T47D (cell line): ENCODE results near the gene TUBGCP6.

ENCODE experiments used
- DNase-seq, 2 experiments: peaks; one replicate each; pipeline versions ENCODE4 v3.0.0 to v3.0.0-alpha.2; 2011 to 2012; ENCODE audit warnings: low read depth in 1 of 2, low spot score in 1 of 2
- JUND ChIP-seq: IDR thresholded peaks from 2 replicates; pipeline ENCODE4 v1.6.1; 2012; ENCODE audit warnings: low read depth
- in situ Hi-C: cut with HindIII; loops from 2 replicates; pipeline ENCODE4 v1.10.0; 2016; ENCODE audit warnings: low sequenced_read_pairs, low pct_unique_long_range_greater_than_20kb

Gene TUBGCP6

DNA sequence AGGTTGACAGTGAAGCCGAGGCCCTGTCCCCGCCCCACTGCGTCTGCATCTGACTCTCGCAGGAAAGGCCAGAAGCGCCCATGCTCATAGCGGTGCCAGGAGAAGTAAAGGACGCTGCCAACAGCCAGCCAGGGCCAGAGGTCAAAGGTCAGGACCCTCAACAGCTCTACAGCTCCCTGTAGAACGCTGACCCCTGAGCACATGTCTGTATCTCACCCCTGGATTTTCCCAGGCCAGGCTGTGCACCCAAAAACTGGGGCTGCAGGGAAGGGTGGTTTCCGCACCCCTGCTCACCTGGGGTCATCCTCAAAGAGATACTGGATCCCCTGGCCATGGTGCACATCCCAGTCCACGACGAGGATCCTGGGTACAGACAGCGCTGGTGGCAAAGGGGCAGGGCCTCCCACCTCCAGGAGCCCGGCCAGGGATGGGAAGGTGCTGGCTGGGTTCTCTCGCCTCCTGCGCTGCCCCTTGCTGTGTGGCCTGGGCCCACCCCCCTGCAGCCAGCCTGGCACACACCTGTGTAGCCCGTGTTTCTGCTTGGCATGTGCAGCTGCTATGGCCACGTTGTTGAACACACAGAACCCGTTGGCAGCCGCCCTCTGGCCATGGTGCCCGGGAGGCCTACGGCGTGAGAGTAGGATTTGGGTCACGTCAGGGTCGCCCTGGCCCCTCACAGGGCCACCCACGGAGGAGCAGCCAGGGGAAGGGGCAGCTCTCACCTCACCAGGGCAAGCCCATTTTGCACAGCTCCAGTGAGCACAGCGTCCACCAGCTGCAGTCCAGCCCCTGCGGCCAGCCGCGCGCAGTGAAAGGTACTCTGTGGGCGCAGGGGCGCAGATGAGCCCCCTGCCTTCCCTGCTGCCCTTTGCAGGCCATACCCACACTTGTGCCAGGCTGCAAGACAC lies 4.8 kb upstream of the TUBGCP6 start:
- TF ChIP-seq JUND: no peak
- DNase-seq: no peak
- in situ Hi-C loops: no loop called here

- DNase-seq: no peak
- in situ Hi-C loops: no loop called here
- TF ChIP-seq JUND: no peak
Observed at GRCh38 chr22:50248196-50249081, 3.6 kb upstream of the TUBGCP6 start.

GRCh38 chr22:50247748-50248147 lies 2.9 kb upstream of the TUBGCP6 start:
- in situ Hi-C loops: no loop called here
- no peak for DNase-seq
- no peak for TF ChIP-seq JUND

GRCh38 chr22:50246242-50247175 lies 1.7 kb upstream of the TUBGCP6 start:
- DNase-seq: peak in 1 of 2 experiments; percentile 51
- in situ Hi-C loops: no loop called here
- TF ChIP-seq JUND: no peak

GRCh38 chr22:50245214-50246072 lies 620 bp upstream of the TUBGCP6 start:
- DNase-seq: no peak
- no peak for TF ChIP-seq JUND
- in situ Hi-C loops: no loop called here

DNA sequence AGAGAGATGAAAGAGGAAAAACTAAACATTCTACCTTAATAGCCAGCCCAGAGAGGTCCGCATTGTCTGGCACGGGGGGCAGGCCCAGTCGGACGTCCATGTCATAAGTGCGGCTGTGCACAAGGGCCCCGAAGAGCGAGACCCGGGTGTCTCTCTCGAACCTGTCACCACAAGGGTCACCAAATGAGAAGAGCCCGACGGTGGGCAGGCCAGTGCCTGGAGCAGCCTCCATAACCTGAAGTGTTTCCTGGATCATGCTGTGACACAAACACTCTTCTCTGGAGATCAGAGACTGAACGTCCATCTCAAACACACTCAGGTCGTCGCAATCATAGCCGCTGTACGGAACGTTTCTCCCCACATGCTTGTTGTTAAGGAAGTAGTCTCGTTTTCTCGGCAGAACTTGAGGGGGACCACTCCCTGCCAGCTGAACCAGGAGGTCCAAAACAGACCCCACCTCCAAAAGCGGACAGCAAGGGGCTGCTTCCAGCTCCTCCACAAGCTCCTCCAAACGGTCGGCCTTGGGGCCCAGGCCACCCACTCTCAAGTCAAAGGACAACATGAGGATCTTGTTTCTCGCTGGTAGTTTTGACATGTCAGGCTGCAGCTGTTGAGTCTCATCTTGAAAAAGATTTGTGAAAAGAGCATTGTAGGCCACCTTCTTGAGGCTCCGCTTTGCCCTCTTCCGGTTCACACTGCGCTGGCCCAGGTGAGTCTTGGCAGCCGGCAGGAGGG lies 971 bp downstream of the TUBGCP6 start:
- DNase-seq: no peak
- no peak for TF ChIP-seq JUND
- in situ Hi-C loops: no loop called here

GRCh38 chr22:50242406-50242949 lies 2.3 kb downstream of the TUBGCP6 start:
- no peak for DNase-seq
- in situ Hi-C loops: no loop called here

GRCh38 chr22:50238755-50239154 lies 6.1 kb downstream of the TUBGCP6 start:
- no peak for TF ChIP-seq JUND
- in situ Hi-C loops: no loop called here

More at GRCh38 chr22:50242406-50242949, 2.3 kb downstream of the TUBGCP6 start:
- no peak for TF ChIP-seq JUND

DNA sequence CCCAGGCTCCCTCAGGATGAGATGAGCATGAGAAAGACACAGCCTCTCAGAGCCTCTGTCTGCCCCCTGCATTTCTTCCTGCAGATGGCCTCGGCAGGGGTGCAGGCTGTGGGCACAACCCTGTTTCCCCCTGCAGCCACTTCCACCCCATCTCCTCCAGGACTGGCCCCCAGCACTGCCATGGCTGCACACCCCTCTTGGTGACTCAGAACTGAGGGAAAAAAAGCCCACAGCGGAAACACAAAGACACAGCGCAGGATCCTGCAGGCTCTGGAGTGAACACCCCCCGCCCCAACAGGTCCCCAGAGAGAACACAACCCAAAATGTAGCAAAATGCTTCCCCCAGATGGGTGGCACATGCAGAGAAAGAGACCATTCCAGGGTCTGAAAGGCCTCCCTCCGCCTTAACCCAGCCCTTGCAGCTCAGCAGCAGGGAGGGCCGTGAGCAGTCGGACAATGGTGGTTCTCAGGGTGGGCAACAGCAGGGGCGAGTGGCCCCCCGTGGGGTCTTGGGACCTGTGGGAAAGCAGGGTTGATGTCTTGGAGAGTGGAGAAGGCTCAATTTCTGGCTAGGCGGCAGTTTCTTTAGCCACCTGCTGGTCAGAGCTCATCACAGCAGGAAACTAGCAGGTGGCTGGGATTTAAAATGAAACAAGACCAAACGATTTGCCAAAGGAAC lies 8.0 kb downstream of the TUBGCP6 start:
- DNase-seq: peak in 1 of 2 experiments; percentile 52
- TF ChIP-seq JUND: no peak
- in situ Hi-C loops: no loop called here

More at GRCh38 chr22:50238755-50239154, 6.1 kb downstream of the TUBGCP6 start:
- DNase-seq: no peak

DNA sequence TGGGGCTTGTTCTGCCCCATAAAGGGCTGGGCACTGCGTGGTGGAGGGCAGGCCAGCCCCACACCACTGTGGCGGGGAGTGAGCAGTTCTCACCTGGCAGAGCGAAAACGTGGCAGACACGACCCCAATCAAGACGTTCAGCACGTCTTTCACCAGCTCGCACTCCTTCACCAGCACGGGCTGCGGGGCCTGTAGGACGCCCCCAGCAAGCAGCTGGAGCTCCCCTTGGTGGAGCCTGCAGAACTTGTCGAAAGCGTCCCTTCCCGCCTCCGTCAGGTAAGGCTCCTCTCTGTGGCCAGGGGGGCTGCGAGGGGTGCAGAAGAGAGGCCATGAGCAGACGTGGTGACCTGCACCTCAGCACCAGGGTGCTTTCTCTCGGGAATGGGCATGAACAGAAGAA lies 11.6 kb downstream of the TUBGCP6 start:
- no peak for TF ChIP-seq JUND
- in situ Hi-C loops: no loop called here
- DNase-seq: no peak
